Measurements from ENCODE around the gene MEMO1. TPM values are rescaled to one million over a fixed set of nuclear protein-coding genes. Genes with fewer than 3 reads are reported as not detected.
"Not testable (repeated sequence)": the region's sequence is repeated elsewhere in the genome, so short reads cannot be mapped to it uniquely, and the experiment has no call there.

The MEMO1 gene
- total RNA-seq, 1 donor, result 28.8 TPM

- DNase-seq (ENCODE audit: low read depth in 2 of 3, low spot score in 2 of 3), result peak in 1 of 3 donors; percentile 62
Observed at GRCh38 chr2:31998731-31999383, 12.0 kb downstream of the MEMO1 start.

- DNase-seq (ENCODE audit: low read depth in 2 of 3, low spot score in 2 of 3), result no peak
Observed at GRCh38 chr2:31997653-31998052, 13.2 kb downstream of the MEMO1 start.

GRCh38 chr2:31996571-31997150, 14.1 kb downstream of the MEMO1 start:
- DNase-seq (ENCODE audit: low read depth in 2 of 3, low spot score in 2 of 3), result no peak

GRCh38 chr2:31992934-31993333, 17.9 kb downstream of the MEMO1 start:
- no peak for DNase-seq (ENCODE audit: low read depth in 2 of 3, low spot score in 2 of 3)

GRCh38 chr2:31992025-31992579, 18.7 kb downstream of the MEMO1 start:
- no peak for DNase-seq (ENCODE audit: low read depth in 2 of 3, low spot score in 2 of 3)

GRCh38 chr2:31989946-31990345, 20.9 kb downstream of the MEMO1 start:
- DNase-seq (ENCODE audit: low read depth in 2 of 3, low spot score in 2 of 3), result no peak

- DNase-seq (ENCODE audit: low read depth in 2 of 3, low spot score in 2 of 3), result no peak
Observed at GRCh38 chr2:31987454-31988220, 23.2 kb downstream of the MEMO1 start.

GRCh38 chr2:31986906-31987305, 23.9 kb downstream of the MEMO1 start:
- DNase-seq (ENCODE audit: low read depth in 2 of 3, low spot score in 2 of 3), result no peak

- no peak for DNase-seq (ENCODE audit: low read depth in 2 of 3, low spot score in 2 of 3)
Observed at GRCh38 chr2:31983762-31984467, 26.9 kb downstream of the MEMO1 start.

- peak in 2 of 3 donors; percentile 64 to 81 for DNase-seq (ENCODE audit: low read depth in 2 of 3, low spot score in 2 of 3)
Observed at GRCh38 chr2:31980674-31981356, 30.0 kb downstream of the MEMO1 start.

GRCh38 chr2:31979956-31980355, 30.9 kb downstream of the MEMO1 start:
- DNase-seq (ENCODE audit: low read depth in 2 of 3, low spot score in 2 of 3), result no peak

- DNase-seq (ENCODE audit: low read depth in 2 of 3, low spot score in 2 of 3), result no peak
Observed at GRCh38 chr2:31979018-31979417, 31.8 kb downstream of the MEMO1 start.

- no peak for DNase-seq (ENCODE audit: low read depth in 2 of 3, low spot score in 2 of 3)
Observed at GRCh38 chr2:31978436-31978835, 32.4 kb downstream of the MEMO1 start.

- DNase-seq (ENCODE audit: low read depth in 2 of 3, low spot score in 2 of 3), result no peak
Observed at GRCh38 chr2:31973665-31974064, 37.1 kb downstream of the MEMO1 start.

GRCh38 chr2:31972059-31972458, 38.7 kb downstream of the MEMO1 start:
- no peak for DNase-seq (ENCODE audit: low read depth in 2 of 3, low spot score in 2 of 3)

GRCh38 chr2:31969178-31969577, 41.6 kb downstream of the MEMO1 start:
- no peak for DNase-seq (ENCODE audit: low read depth in 2 of 3, low spot score in 2 of 3)

- DNase-seq (ENCODE audit: low read depth in 2 of 3, low spot score in 2 of 3), result no peak
Observed at GRCh38 chr2:31967790-31968189, 43.0 kb downstream of the MEMO1 start.

- DNase-seq (ENCODE audit: low read depth in 2 of 3, low spot score in 2 of 3), result not testable (repeated sequence)
Observed at GRCh38 chr2:31966402-31966801, 44.4 kb downstream of the MEMO1 start.

- no peak for DNase-seq (ENCODE audit: low read depth in 2 of 3, low spot score in 2 of 3)
Observed at GRCh38 chr2:31965094-31965493, 45.7 kb downstream of the MEMO1 start.

- no peak for DNase-seq (ENCODE audit: low read depth in 2 of 3, low spot score in 2 of 3)
Observed at GRCh38 chr2:31962757-31963361, 47.9 kb downstream of the MEMO1 start.
